ENCODE measurements around the gene CTSH. TPM values are rescaled to one million over a fixed set of nuclear protein-coding genes. Genes with fewer than 3 reads are reported as not detected.

Gene CTSH
- total RNA-seq, 1 experiment from 2014 or later: 20.4 TPM

GRCh38 chr15:78934655-78935023 is 10.2 kb downstream of the CTSH start:
- no peaks in the 10 kb centered on the region for H3K9me3 Mint-ChIP-seq
- H3K4me1 Mint-ChIP-seq: peaks cover 2% of the 10 kb centered on the region; the same call in 1 of the 2 replicates
- POLR2A ChIA-PET: no interaction called here
- ATAC-seq: no peak
- no peak for DNase-seq (ENCODE audit: low spot score)
- CTCF ChIA-PET: interaction anchor here (1.2 kb wide), 1 partner anchor 250 kb away, joined by 3 read pairs; no protein-coding TSS in a partner anchor
- TF ChIP-seq ZNF121 (CRISPR knock-in tag; IDR thresholded peaks at IDR 0.05): no peak
- no peak for TF ChIP-seq SMAD4 (CRISPR knock-in tag; IDR thresholded peaks at IDR 0.05)
- TF ChIP-seq AFF4 (CRISPR knock-in tag; IDR thresholded peaks at IDR 0.05; ENCODE audit: borderline replicate concordance): no peak
- TF ChIP-seq ZNF317 (CRISPR knock-in tag; IDR thresholded peaks at IDR 0.05; ENCODE audit: borderline replicate concordance, low read depth): no peak
- no peak for TF ChIP-seq ATF6 (CRISPR knock-in tag; IDR thresholded peaks at IDR 0.05)
- no peak for TF ChIP-seq SMAD3 (CRISPR knock-in tag; IDR thresholded peaks at IDR 0.05; ENCODE audit: borderline replicate concordance)
- TF ChIP-seq ATF1 (CRISPR knock-in tag; IDR thresholded peaks at IDR 0.05): no peak
- no peak for TF ChIP-seq EMX1 (CRISPR knock-in tag; IDR thresholded peaks at IDR 0.05)
- TF ChIP-seq PREB (CRISPR knock-in tag; IDR thresholded peaks at IDR 0.05; ENCODE audit: borderline replicate concordance): no peak
- no peak for TF ChIP-seq MAX (CRISPR knock-in tag; IDR thresholded peaks at IDR 0.05)
- no peak for TF ChIP-seq MXD4 (CRISPR knock-in tag; IDR thresholded peaks at IDR 0.05; ENCODE audit: borderline replicate concordance)
- TF ChIP-seq ZNF416 (CRISPR knock-in tag; IDR thresholded peaks at IDR 0.05): no peak
- no peak for TF ChIP-seq E2F5 (CRISPR knock-in tag; IDR thresholded peaks at IDR 0.05)
- TF ChIP-seq, protein P1, sequence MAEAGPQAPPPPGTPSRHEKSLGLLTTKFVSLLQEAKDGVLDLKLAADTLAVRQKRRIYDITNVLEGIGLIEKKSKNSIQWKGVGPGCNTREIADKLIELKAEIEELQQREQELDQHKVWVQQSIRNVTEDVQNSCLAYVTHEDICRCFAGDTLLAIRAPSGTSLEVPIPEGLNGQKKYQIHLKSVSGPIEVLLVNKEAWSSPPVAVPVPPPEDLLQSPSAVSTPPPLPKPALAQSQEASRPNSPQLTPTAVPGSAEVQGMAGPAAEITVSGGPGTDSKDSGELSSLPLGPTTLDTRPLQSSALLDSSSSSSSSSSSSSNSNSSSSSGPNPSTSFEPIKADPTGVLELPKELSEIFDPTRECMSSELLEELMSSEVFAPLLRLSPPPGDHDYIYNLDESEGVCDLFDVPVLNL (CRISPR knock-in tag; IDR thresholded peaks at IDR 0.05; ENCODE audit: borderline replicate concordance, low read depth): no peak
- no peak for TF ChIP-seq KAT7 (CRISPR knock-in tag; IDR thresholded peaks at IDR 0.05; ENCODE audit: borderline replicate concordance)
- TF ChIP-seq RORB (CRISPR knock-in tag; IDR thresholded peaks at IDR 0.05): no peak
- peaks cover 3% of the 10 kb centered on the region; the same call in 1 of the 2 replicates for H3K36me3 Mint-ChIP-seq
- no peak overlapping the region for H3K4me3 Mint-ChIP-seq
- no peak overlapping the region for H3K27ac Mint-ChIP-seq
- no peaks in the 10 kb centered on the region for H3K27me3 Mint-ChIP-seq (ENCODE audit: low read depth)
